ENCODE results near the gene TMCC3. TPM values are rescaled to one million over a fixed set of nuclear protein-coding genes. Genes with fewer than 3 reads are reported as not detected.

TMCC3 gene
- total RNA-seq, 4 donors from 2014 or later, result 9.0 to 16.1 (median 14.6) TPM

DNA sequence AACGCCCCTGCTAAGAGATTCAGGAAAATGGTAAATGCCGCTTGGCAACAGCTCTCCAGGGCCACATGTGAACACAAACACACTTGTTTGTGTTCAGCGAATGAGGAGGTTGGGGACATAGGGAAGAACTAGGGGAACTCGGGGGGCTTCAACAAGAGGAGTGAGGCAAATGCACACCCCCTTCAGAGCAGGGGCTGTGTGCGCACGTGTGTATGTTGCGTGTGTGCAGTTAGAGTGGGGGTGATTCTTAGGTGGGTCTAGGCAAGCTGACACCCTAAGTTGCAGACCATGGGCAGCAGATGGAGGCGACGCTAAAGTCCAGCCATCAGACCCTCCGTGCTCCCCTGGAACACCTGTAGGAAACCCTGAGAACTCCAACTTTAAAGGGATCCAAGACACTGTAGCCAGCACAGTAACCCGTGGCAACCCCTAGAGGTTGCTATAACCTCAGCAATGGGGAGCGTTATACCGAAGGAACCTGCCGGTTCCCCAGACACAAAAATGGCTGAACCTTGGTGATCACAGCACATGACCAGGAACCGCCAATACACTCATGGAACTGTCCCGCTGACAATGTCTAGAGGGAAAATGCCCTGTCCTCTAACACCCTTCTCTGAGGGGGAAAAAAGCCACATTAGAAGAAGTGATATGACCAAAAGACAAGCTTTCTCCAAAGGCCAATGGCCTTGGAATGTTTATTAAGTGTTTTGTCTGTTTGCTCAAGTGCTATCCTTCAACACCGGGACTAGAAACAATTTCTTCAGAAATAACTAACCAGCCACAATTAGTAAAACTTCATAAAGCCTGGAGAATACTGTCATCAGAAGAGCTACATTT lies 104.2 kb downstream of the TMCC3 start:
- Histone ChIP-seq H3K36me3 (no peaks in the 10 kb centered on the region), H3K4me1 (peaks cover 0 to 3% (median 0%) of the 10 kb centered on the region in 4 donors), H3K9me3 (peaks cover 0 to 4% (median 0%) of the 10 kb centered on the region in 4 donors), H3K27me3 (no peaks in the 10 kb centered on the region), H3K27ac (no peak overlapping the region), H3K4me3 (no peak overlapping the region)
- 56 to 67% methylated on average over 12 to 17 of the region's 17 CpGs for WGBS, 2 donors
- TF ChIP-seq, protein P1, sequence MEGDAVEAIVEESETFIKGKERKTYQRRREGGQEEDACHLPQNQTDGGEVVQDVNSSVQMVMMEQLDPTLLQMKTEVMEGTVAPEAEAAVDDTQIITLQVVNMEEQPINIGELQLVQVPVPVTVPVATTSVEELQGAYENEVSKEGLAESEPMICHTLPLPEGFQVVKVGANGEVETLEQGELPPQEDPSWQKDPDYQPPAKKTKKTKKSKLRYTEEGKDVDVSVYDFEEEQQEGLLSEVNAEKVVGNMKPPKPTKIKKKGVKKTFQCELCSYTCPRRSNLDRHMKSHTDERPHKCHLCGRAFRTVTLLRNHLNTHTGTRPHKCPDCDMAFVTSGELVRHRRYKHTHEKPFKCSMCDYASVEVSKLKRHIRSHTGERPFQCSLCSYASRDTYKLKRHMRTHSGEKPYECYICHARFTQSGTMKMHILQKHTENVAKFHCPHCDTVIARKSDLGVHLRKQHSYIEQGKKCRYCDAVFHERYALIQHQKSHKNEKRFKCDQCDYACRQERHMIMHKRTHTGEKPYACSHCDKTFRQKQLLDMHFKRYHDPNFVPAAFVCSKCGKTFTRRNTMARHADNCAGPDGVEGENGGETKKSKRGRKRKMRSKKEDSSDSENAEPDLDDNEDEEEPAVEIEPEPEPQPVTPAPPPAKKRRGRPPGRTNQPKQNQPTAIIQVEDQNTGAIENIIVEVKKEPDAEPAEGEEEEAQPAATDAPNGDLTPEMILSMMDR (IDR thresholded peaks at IDR 0.05), result peak; percentile 43 to 78 (median 64)
- no peak for TF ChIP-seq POLR2A (IDR thresholded peaks at IDR 0.05)
- DNase-seq (ENCODE audit: low spot score in 2 of 2), result no peak

DNA sequence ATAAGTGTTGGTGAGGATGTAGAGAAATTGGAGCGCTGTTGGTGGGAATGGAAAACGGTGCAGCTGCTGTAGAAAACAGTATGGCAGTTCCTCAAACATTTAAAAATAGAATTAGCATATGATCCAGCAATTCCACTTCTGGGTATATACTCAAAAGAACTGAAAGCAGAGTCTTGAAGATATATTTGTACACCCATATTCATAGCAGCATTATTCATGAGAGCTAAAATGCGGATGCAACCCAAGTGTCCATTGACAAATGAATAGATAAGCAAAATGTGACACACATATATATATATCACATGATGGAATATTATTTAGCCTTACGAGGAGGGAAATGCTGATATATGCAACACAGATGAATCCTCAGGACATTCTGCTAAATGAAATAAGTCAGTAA lies 106.0 kb downstream of the TMCC3 start:
- Histone ChIP-seq H3K9me3 (peaks cover 0 to 4% (median 0%) of the 10 kb centered on the region in 4 donors), H3K4me1 (peaks cover 0 to 3% (median 0%) of the 10 kb centered on the region in 4 donors), H3K27me3 (no peaks in the 10 kb centered on the region), H3K4me3 (no peak overlapping the region), H3K36me3 (no peaks in the 10 kb centered on the region), H3K27ac (no peak overlapping the region)
- WGBS, 2 donors, result 87 to 88% methylated on average over 4 of the region's 4 CpGs
- no peak for DNase-seq (ENCODE audit: low spot score in 2 of 2)
- TF ChIP-seq, protein P1 (IDR thresholded peaks at IDR 0.05), result no peak
- no peak for TF ChIP-seq POLR2A (IDR thresholded peaks at IDR 0.05)

DNA sequence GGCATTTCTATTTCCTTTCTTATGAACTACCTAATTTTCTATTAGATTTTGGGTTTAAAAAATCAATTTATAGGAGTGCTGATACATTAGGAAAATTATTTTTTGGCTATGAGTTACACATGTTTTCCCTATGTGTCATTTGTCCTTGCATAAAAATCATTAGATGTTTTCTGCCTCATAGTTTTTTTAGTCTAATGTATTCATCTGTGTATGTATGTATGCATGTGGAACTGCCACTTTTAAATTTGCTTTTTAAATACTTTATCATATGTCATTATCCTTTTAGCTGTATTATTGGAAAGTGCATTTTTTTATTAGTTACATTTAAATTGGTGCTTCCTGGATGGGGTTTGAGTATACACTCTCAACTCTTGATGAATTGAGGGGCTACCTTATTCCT lies 112.0 kb downstream of the TMCC3 start:
- no peaks in the 10 kb centered on the region for H3K4me1 ChIP-seq
- no peak for DNase-seq (ENCODE audit: low spot score in 2 of 2)
- no peak overlapping the region for H3K27ac ChIP-seq
- no peaks in the 10 kb centered on the region for H3K27me3 ChIP-seq
- no peak overlapping the region for H3K4me3 ChIP-seq
- TF ChIP-seq POLR2A (IDR thresholded peaks at IDR 0.05), result no peak
- TF ChIP-seq, protein P1 (IDR thresholded peaks at IDR 0.05), result no peak
- no peak for TF ChIP-seq EP300 (IDR thresholded peaks at IDR 0.05)
- no peaks in the 10 kb centered on the region for H3K9me3 ChIP-seq
- H3K36me3 ChIP-seq, result no peaks in the 10 kb centered on the region

DNA sequence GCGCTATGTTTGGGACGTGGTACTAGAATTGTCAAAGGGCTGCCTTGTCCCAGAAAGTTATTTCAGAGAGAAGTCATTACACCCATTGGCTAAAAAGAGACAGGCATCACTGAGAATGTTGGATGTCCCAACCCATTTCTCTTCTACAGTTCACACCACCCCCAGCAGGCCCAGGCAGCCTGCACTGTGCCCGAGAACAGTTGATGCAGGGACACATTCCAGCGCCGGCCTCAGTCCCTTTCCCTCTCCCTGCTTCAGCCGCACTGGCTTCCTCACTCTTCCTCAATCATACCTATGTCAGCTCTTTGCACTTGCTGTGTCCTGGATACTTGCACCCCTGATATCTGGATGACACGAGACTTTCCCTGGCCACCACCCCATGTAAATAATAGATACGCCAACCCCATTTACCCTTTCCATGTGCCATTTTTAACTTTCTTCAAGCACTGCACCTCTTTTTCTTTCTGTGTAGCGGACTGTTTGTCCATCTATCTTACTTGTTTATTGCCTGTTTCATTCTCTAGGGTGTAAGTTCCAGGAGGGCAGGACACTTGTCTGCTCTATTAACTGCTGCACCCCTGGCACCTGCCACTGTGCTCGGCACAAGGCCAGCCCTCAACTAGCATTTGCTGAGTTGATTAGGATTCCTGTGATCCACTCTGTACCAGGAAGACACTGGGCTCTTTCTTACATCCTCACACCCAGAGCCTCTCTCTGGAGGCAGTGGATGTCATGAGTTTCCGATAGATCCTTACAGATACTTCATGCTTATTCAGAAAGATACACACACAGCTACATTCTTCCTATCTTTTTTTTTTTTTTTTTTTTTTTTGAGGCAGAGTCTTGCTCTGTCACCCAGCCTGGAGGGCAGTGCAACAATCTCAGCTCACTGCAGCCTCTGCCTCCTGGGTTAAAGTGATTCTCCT lies 114.1 kb downstream of the TMCC3 start:
- TF ChIP-seq, protein P1 (IDR thresholded peaks at IDR 0.05), result no peak
- no peak for TF ChIP-seq POLR2A (IDR thresholded peaks at IDR 0.05)
- TF ChIP-seq EP300 (IDR thresholded peaks at IDR 0.05), result no peak
- no peaks in the 10 kb centered on the region for H3K27me3 ChIP-seq
- no peak for DNase-seq (ENCODE audit: low spot score in 2 of 2)
- no peaks in the 10 kb centered on the region for H3K36me3 ChIP-seq
- WGBS, 2 donors, result 77 to 78% methylated on average over 11 of the region's 11 CpGs
- H3K27ac ChIP-seq, result no peak overlapping the region
- H3K4me3 ChIP-seq, result no peak overlapping the region
- H3K4me1 ChIP-seq, result peaks cover 0 to 7% (median 0%) of the 10 kb centered on the region in 4 donors
- H3K9me3 ChIP-seq, result no peaks in the 10 kb centered on the region

DNA sequence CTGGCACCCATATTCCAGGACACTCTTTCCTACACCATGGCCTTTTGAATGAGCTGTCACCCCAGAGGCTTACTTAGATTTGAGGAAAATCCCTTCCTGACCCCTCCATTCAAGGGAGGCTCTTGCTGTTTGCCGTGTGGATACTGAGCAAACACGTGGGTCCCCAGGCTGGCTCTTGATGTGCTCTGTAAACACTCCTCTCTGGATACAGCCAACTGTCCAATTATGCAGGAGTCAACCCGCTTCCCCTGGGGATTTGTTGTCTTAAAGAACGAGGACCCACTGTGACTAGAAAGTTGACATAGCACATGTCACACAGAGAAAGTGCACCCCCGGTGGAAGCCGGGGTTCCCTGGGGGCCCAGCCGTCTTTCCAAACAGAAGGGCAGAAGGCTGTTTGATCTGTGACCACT lies 114.8 kb downstream of the TMCC3 start:
- no peak overlapping the region for H3K4me3 ChIP-seq
- H3K36me3 ChIP-seq, result no peaks in the 10 kb centered on the region
- 55 to 62% methylated on average over 7 of the region's 7 CpGs for WGBS, 2 donors
- DNase-seq (ENCODE audit: low spot score in 2 of 2), result no peak
- H3K27me3 ChIP-seq, result no peaks in the 10 kb centered on the region
- no peak for TF ChIP-seq POLR2A (IDR thresholded peaks at IDR 0.05)
- TF ChIP-seq, protein P1 (IDR thresholded peaks at IDR 0.05), result no peak
- no peak for TF ChIP-seq EP300 (IDR thresholded peaks at IDR 0.05)
- H3K4me1 ChIP-seq, result peaks cover 0 to 7% (median 0%) of the 10 kb centered on the region in 4 donors
- H3K27ac ChIP-seq, result no peak overlapping the region
- H3K9me3 ChIP-seq, result no peaks in the 10 kb centered on the region

Measured in tibial nerve (tissue), 4 donors.